Stimulated activated CD8-positive, alpha-beta memory T cell treated with anti-CD3 and anti-CD28 coated beads, Interleukin-15, amount 100 ng/mL, for 4 hours (primary cell): ENCODE measurements around the gene MCRIP1.
"Not testable (repeated sequence)": the region's sequence is repeated elsewhere in the genome, so short reads cannot be mapped to it uniquely, and the experiment has no call there.

ENCODE experiments used
- DNase-seq, 2 donors: peaks; one replicate each; pipeline ENCODE4 v3.0.0-alpha.2; 2020; ENCODE audit warnings: low read depth in 2 of 2

The MCRIP1 gene

DNA sequence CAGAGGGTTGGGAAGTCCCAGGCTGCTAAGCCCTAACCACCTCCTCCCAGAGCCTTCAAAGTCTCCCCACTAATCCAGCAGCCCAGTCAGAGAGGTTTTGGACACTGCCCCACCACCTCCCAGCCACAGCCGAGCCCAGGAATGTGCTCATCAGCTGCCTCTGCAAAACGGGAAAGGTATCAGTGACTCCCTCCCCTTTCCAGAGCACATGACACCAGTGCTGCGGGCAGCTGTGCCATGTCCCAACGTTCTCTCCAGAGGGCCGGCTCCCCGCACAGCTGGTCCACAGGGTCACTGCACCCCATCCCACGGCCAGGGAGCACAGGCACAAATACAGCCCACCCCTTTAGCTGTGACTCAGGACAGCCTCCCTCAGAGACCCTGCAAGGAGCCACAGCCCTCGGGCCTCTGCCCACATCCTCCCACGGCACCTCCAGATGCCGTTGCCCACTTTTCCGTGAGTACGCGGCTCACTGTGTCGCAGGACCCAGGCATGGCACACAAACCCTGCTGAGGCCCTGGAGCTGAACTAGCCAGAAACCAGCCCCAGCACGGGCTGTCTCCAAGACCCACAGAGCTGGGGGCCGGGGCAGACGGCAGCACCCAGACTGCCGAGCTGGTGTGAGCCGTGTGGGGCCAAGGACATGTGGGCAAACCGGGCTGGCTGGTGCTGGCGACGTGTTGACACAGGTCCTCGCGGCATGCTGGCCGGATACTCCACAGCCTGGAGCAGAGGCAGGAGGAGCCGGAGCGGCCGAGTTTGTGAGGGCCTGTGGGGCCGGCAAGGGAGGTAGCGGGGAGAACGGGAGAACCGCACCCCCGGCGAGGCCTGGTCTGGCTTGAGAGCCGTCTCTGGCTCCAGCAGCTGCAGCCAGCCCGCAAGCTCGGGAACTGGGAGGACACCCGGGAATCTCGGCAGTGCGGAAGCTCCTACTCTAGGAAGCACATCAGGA is 8.0 kb upstream of the MCRIP1 start:
- no peak for DNase-seq

DNA sequence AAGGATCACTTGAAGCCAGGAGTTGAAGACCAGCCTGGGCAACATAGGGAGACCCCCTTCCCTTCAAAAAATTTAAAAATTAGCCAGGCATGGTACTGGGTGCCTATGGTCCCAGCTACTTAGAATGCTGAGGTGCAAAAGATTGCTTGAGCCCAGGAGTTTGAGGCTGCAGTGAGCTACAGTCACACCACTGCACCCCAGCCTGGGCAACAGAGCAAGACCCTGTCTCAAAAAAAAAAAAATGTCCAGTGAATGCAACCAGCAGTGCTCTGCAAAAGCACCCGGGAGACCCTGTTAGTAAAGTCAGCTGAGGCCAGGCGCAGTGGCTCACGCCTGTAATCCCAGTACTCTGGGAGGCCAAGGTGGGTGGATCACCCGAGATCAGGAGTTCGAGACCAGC is 7.0 kb upstream of the MCRIP1 start:
- DNase-seq = not testable (repeated sequence)

DNA sequence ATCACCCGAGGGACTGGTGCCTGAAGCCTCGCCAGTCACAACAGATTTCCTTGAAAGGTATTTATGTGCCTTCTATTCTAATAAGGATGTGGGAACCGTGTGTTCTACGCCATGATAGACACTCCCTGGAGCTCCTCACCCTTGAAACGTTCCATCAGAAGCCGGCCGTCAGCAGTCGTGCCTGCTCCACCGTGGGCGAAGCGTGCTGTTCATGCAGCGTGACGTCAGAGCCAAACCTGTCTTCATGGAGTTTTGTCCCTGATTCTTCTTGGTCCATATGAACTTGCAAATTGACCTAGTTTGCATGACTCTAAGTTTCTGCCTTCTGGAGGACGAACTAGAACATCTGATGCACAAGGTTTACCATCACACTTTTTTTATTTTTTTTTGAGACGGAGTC is 6.2 kb upstream of the MCRIP1 start:
- DNase-seq = no peak

DNA sequence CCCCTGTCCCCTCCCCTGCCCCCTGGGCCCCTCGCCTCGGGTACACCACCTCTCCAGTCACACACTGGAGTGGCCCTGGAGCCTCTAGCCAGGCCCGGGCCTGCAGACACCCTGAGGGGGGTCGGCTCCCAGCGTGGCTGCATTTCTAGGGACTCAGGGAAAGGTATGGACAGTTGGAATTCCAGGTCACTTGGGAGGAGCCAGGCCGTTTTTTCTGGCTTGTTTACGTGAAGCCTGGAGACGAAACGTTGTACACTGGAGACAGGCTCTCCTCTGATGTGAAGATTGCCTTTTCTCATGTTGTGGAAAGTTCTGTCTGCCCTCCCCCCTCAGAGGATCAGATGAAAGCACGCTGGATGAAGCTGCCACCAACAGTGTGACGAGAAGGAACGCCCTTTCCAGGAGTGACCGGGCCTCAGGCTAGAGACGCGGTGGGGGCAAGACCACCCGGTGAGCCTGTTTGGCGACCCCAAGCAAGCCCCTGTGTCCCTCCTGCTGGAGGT is 5.7 kb upstream of the MCRIP1 start:
- no peak for DNase-seq

- DNase-seq = no peak
These were observed 4.5 kb upstream of the MCRIP1 start for GRCh38 chr17:81837641-81838040.

GRCh38 chr17:81834831-81835267 is 1.8 kb upstream of the MCRIP1 start, which contains the start of gene PPP1R27:
Gene PPP1R27, minus strand, starts transcription at chr17:81835050. Its CDS starts 97 bp downstream, at chr17:81834953.
- DNase-seq = no peak

- DNase-seq = no peak
These were observed 1.1 kb upstream of the MCRIP1 start for GRCh38 chr17:81833921-81834830.

DNA sequence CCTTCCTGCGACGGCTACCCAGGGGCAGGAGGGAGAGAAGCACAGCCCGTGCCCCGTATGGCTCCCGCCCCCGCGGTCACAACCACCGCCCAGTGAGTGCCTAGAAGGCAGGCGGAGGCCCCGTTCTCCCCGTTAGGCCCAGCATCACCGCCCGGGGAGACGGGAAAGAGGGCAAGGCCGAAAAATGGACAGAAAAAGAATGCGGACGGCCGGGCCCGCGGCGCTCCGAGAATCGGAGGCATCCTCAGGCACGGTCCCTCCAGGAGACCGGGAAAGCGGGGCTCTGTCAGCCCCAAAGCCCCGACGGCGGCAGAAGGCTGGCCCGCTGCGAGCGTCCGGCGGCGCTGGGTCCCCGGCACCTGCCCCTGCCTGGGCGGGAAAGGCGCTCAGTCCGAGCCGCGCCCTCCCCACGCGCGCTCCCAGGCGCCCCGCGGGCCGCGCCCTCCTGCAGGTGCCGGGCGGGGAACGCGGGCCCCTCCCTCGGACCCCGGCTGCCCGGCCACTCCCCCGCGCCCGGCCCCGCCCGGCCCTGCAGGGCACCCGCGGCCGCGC is 407 bp downstream of the MCRIP1 start:
- DNase-seq = peak; percentile 11 to 39

DNA sequence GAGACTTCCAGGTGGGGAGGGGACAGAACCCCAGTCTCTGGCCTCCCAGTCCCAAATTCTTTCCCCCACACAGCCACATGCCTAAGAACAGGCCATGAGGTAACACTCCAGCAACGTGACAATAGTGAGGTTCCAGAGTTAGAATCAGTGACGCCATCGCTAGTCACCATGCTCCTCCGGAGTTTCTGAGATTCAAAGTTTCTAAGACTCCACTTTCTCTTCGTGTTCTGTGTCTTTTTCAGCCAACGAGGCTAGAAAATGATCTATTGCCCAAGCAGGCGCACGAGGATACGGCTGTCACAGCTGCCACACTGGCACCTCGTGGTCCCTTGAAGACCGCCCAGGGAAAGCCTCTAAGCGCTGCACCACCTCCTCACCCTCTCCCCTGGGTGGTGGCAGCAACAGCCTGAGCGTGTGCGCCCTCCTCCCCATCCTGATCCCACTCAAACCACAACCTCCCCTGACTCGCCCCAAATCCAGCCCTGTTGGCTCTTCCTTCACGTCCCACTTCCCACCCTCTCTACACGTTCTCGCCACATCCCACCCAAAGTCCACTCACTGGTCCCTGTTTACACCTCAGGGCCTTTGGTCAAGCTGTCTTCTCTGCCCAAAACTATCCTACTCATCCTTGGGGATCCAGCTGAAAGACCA is 1.0 kb downstream of the MCRIP1 start:
- peak; percentile 30 to 31 for DNase-seq

DNA sequence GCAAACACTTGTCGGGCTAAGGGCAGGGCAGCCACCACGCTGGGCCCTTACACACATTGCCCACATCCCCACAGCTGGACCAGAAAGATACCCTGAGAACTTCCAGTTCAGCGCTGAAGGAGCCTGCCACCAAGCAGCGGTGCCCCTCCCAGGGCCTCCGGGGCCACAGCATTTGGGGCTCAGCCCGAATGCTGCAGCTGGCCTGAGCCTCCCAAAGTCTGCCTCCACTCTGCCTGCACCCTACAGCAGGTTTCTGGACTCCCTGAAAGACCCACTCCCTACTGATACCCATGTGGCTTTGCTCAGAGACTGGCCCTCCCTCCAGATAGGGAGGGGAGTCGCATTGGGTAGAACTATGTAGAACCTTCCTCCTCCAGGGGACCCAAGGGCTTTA is 1.5 kb downstream of the MCRIP1 start:
- no peak for DNase-seq

DNA sequence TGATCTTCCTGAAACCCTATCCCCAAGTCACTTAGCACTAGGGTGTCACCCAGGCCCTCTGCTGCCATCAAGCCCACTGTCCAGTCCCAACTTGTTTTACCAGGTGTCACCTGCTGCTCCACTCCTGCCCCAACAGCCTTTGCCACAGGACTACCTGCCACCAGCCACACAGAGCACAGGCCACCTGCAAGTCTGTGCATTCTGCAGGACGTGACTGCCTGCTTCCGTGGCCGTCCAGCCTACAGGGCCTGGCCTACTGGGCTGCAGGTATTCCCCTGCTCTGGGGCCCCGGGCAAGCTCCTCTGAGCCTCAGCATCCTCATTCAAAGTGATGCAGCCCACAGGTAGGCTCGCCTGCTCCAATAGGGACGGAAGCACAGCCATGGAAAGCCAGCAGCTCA is 3.2 kb downstream of the MCRIP1 start:
- no peak for DNase-seq

GRCh38 chr17:81828656-81829055 is 4.4 kb downstream of the MCRIP1 start:
- DNase-seq = no peak

- DNase-seq = no peak
These were observed 7.1 kb downstream of the MCRIP1 start for GRCh38 chr17:81825841-81826466.

DNA sequence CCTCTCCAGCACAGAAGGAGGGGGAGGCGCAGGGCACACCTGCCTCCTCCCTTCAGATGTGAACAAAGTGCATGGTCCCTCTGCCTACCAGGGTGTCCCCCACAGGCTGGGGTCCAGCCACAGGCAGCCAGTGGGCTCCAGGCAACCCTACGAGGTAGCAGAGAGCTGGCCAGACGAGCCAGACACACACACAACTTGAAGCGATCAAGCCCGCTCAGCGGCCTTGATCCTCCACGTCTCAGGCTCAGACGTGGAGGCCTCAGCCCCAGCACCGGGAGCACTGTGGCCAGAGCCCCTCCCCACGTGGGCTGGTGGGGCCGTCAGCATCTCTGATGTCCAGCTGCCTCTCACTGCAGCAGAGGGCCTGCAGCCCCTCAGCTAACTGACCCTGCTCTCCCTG is 8.5 kb downstream of the MCRIP1 start:
- no peak for DNase-seq

GRCh38 chr17:81823820-81824550 is 9.1 kb downstream of the MCRIP1 start:
- DNase-seq = no peak

DNA sequence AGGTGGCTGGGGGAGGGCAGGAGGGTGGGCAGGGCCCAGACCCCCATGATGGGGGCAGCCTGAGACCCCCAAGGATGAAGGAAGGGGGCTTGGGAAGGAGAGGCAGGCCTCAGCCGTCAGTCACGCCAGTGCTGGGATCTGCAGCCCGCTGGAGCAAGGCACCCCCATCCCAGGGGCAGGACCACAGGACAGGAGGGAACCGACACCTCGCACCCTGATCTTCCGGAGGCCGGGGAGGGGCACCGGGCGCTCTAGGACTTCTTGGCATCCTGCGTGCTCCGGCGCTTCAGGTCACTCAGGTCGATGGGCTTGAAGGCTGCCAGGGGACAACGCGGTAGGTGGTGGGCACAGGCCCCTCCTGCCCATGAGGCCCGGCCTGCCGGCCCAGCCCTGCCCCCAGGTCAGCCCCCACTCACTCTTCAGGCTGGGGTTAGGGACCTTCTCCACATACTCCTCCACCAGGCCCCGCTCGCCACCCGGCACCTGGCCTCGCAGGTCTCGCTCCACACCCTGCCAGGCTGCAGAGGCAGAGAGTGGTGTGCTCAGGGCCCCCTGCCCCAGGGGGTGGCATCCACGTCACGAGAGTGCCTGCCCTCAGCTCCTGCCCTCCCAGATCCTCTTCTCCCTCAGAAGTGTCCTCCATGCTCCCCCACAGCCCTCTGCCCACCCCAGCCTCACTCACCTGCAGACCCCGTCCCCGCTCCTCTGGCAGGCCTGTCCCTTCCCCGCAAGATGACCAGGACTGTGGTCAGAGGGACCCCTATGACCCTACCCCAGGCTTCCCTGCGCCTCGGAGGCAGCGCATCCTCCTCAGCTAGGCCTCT is 9.9 kb downstream of the MCRIP1 start:
- DNase-seq = no peak

- no peak for DNase-seq
These were observed 10.8 kb downstream of the MCRIP1 start for GRCh38 chr17:81822312-81822637.

GRCh38 chr17:81821603-81822311 is 11.3 kb downstream of the MCRIP1 start:
- DNase-seq = no peak

DNA sequence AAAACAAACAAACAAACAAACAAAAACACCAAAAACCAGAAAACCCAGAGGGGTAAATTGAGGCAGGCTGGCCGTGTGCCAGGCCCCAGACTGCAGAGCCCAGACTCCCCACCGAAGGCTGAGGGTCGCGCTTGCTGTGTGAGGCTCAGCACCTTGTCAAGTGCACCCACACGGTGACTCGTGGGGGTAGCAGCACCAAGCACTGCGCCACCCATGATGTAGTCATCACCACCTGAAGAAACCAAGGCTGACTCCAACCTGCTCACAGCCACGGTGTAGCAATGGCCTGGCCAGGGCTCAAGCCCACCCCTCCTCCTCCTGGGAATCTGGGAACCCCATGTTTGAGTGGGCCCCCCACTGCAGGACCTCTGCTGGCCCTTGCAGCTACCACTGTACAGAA is 11.9 kb downstream of the MCRIP1 start:
- DNase-seq = no peak
